Activated CD4-positive, alpha-beta T cell treated with anti-CD3 and anti-CD28 coated beads for 4 hours (primary cell): Measurements from ENCODE around the gene HLA-DQB1.
"Not testable (repeated sequence)": the region's sequence is repeated elsewhere in the genome, so short reads cannot be mapped to it uniquely, and the experiment has no call there.

Source experiments
- DNase-seq, 2 donors: peaks; one replicate each; pipeline ENCODE4 v3.0.0-alpha.2; 2020

Gene HLA-DQB1

GRCh38 chr6:32662099-32662498 is 4.4 kb downstream of the HLA-DQB1 start:
- DNase-seq, result no peak

GRCh38 chr6:32659856-32660595 is 6.4 kb downstream of the HLA-DQB1 start:
- no peak for DNase-seq

GRCh38 chr6:32658268-32658897 is 8.1 kb downstream of the HLA-DQB1 start:
- no peak for DNase-seq

GRCh38 chr6:32657819-32658218 is 8.6 kb downstream of the HLA-DQB1 start:
- not testable (repeated sequence) for DNase-seq

- DNase-seq, result not testable (repeated sequence)
Observed at GRCh38 chr6:32657329-32657728, 9.1 kb downstream of the HLA-DQB1 start.

- no peak for DNase-seq
Observed at GRCh38 chr6:32655203-32655710, 11.2 kb downstream of the HLA-DQB1 start.

GRCh38 chr6:32645047-32645703 is 21.3 kb downstream of the HLA-DQB1 start:
- DNase-seq, result no peak

GRCh38 chr6:32643904-32644303 is 22.6 kb downstream of the HLA-DQB1 start:
- no peak for DNase-seq

- DNase-seq, result no peak
Observed at GRCh38 chr6:32642720-32643106, 23.7 kb downstream of the HLA-DQB1 start.

GRCh38 chr6:32641785-32642719 is 24.4 kb downstream of the HLA-DQB1 start:
- not testable (repeated sequence) for DNase-seq

- DNase-seq, result no peak
Observed at GRCh38 chr6:32641122-32641521, 25.3 kb downstream of the HLA-DQB1 start.

GRCh38 chr6:32639440-32640394 is 26.7 kb downstream of the HLA-DQB1 start:
- DNase-seq, result no peak

- no peak for DNase-seq
Observed at GRCh38 chr6:32638532-32639219, 27.8 kb downstream of the HLA-DQB1 start.

GRCh38 chr6:32637883-32638282 is 28.6 kb downstream of the HLA-DQB1 start:
- DNase-seq, result no peak

GRCh38 chr6:32637219-32637880 is 29.1 kb downstream of the HLA-DQB1 start, which contains the start of gene HLA-DQA1:
Gene HLA-DQA1, plus strand, starts transcription at chr6:32637406. Its CDS starts 53 bp downstream, at chr6:32637459.
- no peak for DNase-seq

GRCh38 chr6:32635526-32636123 is 30.8 kb downstream of the HLA-DQB1 start:
- DNase-seq, result no peak

- DNase-seq, result not testable (repeated sequence)
Observed at GRCh38 chr6:32629793-32630192, 36.7 kb downstream of the HLA-DQB1 start.

GRCh38 chr6:32627831-32628230 is 38.6 kb downstream of the HLA-DQB1 start:
- DNase-seq, result peak in 1 of 2 donors; percentile 16

- no peak for DNase-seq
Observed at GRCh38 chr6:32627249-32627648, 39.2 kb downstream of the HLA-DQB1 start.

GRCh38 chr6:32625137-32625536 is 41.3 kb downstream of the HLA-DQB1 start:
- no peak for DNase-seq
